ENCODE measurements around the gene FKBP14. TPM values are rescaled to one million over a fixed set of nuclear protein-coding genes. Genes with fewer than 3 reads are reported as not detected.

FKBP14 gene
- total and polyA plus RNA-seq, 2 experiments from 2014 or later: 11.8 to 12.9 TPM

DNA sequence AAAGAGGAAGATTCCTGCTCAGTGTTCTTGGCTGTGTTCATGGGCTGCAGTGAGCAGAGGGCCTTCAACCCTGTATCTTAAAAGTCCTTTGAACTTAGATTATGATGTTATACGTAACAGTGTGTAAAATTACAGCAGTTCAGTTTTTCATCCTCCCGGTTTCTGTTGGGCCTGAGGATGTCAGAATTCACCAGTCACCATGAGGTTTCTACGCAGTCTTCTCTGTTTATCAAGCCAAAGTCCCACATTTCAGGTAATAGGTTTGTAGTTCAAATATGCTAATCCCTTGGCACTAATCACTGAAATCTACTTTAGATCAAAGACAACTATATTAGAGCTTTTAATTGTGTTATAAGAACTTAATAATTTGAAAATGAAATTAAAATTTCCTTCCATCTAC lies 26.6 kb upstream of the FKBP14 start:
- Mint-ChIP-seq H3K9me3 (no peaks in the 10 kb centered on the region; the same call in 2 of the 3 replicates), H3K27ac (no peak overlapping the region), H3K36me3 (ENCODE audit: low read depth) (peaks cover 57% of the 10 kb centered on the region), H3K27me3 (ENCODE audit: insufficient read depth, low read depth, poor library complexity) (peaks cover 2% of the 10 kb centered on the region), H3K4me1 (no peaks in the 10 kb centered on the region), H3K4me3 (no peak overlapping the region)
- Histone ChIP-seq H3K4me1 (ENCODE audit: insufficient read depth) (no peaks in the 10 kb centered on the region), H3K36me3 (ENCODE audit: insufficient read depth) (peaks cover 25% of the 10 kb centered on the region), H3K27me3 (ENCODE audit: insufficient read depth) (no peaks in the 10 kb centered on the region), H3K4me2 (no peak overlapping the region), H4K20me1 (replicated peaks; ENCODE audit: insufficient read depth) (no peaks in the 10 kb centered on the region; the same call in none of the 2 replicates), H3K4me3 (no peak overlapping the region), H3K9me2 (ENCODE audit: insufficient read depth) (no peaks in the 10 kb centered on the region), H3K79me2 (replicated peaks; ENCODE audit: insufficient read depth) (no peaks in the 10 kb centered on the region), H3K27ac (ENCODE audit: low read depth) (no peak overlapping the region), H3F3A (replicated peaks; ENCODE audit: low read depth) (no peaks in the 10 kb centered on the region), H2AFZ (no peak overlapping the region)
- TF ChIP-seq EZH2 (IDR thresholded peaks at IDR 0.05; ENCODE audit: low read depth, unreplicated experiment): no peak
- no peak for TF ChIP-seq ZNF114 (CRISPR knock-in tag; IDR thresholded peaks at IDR 0.05)
- TF ChIP-seq CREB1 (CRISPR knock-in tag; IDR thresholded peaks at IDR 0.05; ENCODE audit: low read depth): no peak
- no peak for TF ChIP-seq JUNB (IDR thresholded peaks at IDR 0.05; ENCODE audit: unreplicated experiment)
- no peak for TF ChIP-seq CTCF (conservative IDR thresholded peaks at IDR 0.05; ENCODE audit: low read depth in 2 of 2)
- TF ChIP-seq STAT1 (IDR thresholded peaks at IDR 0.05; ENCODE audit: unreplicated experiment): no peak
- TF ChIP-seq, protein P1, sequence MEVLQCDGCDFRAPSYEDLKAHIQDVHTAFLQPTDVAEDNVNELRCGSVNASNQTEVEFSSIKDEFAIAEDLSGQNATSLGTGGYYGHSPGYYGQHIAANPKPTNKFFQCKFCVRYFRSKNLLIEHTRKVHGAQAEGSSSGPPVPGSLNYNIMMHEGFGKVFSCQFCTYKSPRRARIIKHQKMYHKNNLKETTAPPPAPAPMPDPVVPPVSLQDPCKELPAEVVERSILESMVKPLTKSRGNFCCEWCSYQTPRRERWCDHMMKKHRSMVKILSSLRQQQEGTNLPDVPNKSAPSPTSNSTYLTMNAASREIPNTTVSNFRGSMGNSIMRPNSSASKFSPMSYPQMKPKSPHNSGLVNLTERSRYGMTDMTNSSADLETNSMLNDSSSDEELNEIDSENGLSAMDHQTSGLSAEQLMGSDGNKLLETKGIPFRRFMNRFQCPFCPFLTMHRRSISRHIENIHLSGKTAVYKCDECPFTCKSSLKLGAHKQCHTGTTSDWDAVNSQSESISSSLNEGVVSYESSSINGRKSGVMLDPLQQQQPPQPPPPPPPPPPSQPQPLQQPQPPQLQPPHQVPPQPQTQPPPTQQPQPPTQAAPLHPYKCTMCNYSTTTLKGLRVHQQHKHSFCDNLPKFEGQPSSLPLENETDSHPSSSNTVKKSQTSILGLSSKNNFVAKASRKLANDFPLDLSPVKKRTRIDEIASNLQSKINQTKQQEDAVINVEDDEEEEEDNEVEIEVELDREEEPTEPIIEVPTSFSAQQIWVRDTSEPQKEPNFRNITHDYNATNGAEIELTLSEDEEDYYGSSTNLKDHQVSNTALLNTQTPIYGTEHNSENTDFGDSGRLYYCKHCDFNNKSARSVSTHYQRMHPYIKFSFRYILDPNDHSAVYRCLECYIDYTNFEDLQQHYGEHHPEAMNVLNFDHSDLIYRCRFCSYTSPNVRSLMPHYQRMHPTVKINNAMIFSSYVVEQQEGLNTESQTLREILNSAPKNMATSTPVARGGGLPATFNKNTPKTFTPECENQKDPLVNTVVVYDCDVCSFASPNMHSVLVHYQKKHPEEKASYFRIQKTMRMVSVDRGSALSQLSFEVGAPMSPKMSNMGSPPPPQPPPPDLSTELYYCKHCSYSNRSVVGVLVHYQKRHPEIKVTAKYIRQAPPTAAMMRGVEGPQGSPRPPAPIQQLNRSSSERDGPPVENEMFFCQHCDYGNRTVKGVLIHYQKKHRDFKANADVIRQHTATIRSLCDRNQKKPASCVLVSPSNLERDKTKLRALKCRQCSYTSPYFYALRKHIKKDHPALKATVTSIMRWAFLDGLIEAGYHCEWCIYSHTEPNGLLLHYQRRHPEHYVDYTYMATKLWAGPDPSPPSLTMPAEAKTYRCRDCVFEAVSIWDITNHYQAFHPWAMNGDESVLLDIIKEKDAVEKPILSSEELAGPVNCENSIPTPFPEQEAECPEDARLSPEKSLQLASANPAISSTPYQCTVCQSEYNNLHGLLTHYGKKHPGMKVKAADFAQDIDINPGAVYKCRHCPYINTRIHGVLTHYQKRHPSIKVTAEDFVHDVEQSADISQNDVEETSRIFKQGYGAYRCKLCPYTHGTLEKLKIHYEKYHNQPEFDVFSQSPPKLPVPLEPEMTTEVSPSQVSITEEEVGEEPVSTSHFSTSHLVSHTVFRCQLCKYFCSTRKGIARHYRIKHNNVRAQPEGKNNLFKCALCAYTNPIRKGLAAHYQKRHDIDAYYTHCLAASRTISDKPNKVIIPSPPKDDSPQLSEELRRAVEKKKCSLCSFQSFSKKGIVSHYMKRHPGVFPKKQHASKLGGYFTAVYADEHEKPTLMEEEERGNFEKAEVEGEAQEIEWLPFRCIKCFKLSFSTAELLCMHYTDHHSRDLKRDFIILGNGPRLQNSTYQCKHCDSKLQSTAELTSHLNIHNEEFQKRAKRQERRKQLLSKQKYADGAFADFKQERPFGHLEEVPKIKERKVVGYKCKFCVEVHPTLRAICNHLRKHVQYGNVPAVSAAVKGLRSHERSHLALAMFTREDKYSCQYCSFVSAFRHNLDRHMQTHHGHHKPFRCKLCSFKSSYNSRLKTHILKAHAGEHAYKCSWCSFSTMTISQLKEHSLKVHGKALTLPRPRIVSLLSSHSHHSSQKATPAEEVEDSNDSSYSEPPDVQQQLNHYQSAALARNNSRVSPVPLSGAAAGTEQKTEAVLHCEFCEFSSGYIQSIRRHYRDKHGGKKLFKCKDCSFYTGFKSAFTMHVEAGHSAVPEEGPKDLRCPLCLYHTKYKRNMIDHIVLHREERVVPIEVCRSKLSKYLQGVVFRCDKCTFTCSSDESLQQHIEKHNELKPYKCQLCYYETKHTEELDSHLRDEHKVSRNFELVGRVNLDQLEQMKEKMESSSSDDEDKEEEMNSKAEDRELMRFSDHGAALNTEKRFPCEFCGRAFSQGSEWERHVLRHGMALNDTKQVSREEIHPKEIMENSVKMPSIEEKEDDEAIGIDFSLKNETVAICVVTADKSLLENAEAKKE (CRISPR knock-in tag; IDR thresholded peaks at IDR 0.05): no peak
- TF ChIP-seq, protein P2, sequence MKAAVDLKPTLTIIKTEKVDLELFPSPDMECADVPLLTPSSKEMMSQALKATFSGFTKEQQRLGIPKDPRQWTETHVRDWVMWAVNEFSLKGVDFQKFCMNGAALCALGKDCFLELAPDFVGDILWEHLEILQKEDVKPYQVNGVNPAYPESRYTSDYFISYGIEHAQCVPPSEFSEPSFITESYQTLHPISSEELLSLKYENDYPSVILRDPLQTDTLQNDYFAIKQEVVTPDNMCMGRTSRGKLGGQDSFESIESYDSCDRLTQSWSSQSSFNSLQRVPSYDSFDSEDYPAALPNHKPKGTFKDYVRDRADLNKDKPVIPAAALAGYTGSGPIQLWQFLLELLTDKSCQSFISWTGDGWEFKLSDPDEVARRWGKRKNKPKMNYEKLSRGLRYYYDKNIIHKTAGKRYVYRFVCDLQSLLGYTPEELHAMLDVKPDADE (IDR thresholded peaks at IDR 0.05): no peak
- TF ChIP-seq NANOG (IDR thresholded peaks at IDR 0.05; ENCODE audit: borderline replicate concordance): no peak
- TF ChIP-seq ZNF331 (CRISPR knock-in tag; IDR thresholded peaks at IDR 0.05; ENCODE audit: low read depth): no peak
- no peak for TF ChIP-seq POLR2AphosphoS5 (IDR thresholded peaks at IDR 0.05; ENCODE audit: low read depth)
- no peak for TF ChIP-seq EZH2phosphoT487 (IDR thresholded peaks at IDR 0.05; ENCODE audit: unreplicated experiment)
- TF ChIP-seq, protein P3, sequence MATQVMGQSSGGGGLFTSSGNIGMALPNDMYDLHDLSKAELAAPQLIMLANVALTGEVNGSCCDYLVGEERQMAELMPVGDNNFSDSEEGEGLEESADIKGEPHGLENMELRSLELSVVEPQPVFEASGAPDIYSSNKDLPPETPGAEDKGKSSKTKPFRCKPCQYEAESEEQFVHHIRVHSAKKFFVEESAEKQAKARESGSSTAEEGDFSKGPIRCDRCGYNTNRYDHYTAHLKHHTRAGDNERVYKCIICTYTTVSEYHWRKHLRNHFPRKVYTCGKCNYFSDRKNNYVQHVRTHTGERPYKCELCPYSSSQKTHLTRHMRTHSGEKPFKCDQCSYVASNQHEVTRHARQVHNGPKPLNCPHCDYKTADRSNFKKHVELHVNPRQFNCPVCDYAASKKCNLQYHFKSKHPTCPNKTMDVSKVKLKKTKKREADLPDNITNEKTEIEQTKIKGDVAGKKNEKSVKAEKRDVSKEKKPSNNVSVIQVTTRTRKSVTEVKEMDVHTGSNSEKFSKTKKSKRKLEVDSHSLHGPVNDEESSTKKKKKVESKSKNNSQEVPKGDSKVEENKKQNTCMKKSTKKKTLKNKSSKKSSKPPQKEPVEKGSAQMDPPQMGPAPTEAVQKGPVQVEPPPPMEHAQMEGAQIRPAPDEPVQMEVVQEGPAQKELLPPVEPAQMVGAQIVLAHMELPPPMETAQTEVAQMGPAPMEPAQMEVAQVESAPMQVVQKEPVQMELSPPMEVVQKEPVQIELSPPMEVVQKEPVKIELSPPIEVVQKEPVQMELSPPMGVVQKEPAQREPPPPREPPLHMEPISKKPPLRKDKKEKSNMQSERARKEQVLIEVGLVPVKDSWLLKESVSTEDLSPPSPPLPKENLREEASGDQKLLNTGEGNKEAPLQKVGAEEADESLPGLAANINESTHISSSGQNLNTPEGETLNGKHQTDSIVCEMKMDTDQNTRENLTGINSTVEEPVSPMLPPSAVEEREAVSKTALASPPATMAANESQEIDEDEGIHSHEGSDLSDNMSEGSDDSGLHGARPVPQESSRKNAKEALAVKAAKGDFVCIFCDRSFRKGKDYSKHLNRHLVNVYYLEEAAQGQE (IDR thresholded peaks at IDR 0.05; ENCODE audit: unreplicated experiment): no peak
- ATAC-seq (no peak), DNase-seq (ENCODE audit: low spot score) (no peak)
